ENCODE data around the gene CBY2.

GRCh38 chr13:45723798-45724197 lies 21.7 kb downstream of the CBY2 start:
- TF ChIP-seq CTCF (IDR thresholded peaks at IDR 0.05) (no peak), POLR2A (IDR thresholded peaks at IDR 0.05) (no peak)

All from right lobe of liver (tissue), 4 donors.